GM12878 (cell line): ENCODE measurements around the gene MTF1. TPM values are rescaled to one million over a fixed set of nuclear protein-coding genes. Genes with fewer than 3 reads are reported as not detected.

Source experiments
- ATAC-seq: fragments of 200-7000 bp; cut with Tn5 transposase; 3 replicates; pipeline ENCODE4 v1.9.1; 2020; ENCODE audit warnings: mild to moderate bottlenecking, moderate library complexity
- BruUV-seq: library from RNA; stranded (reverse); fragments of 400-500 nt; replicated peaks from 2 replicates; lab custom pipeline; 2021; lab: Mats Ljungman, UMichigan
- CTCF ChIA-PET: fragments of 300-600 bp; sonication (Branson Sonifier 250); formaldehyde crosslinking; extraction: SDS; loops from one replicate; lab custom pipeline; 2021; ENCODE audit warnings: inconsistent platforms; lab: Yijun Ruan, JAX
- POLR2A ChIA-PET: fragments of 350-600 bp; formaldehyde crosslinking; extraction: SDS; loops from one replicate; lab custom pipeline; 2021; ENCODE audit warnings: inconsistent platforms; lab: Charles Lee
- RAD21 ChIA-PET: fragments of 300-600 bp; sonication (Branson Sonifier 250); formaldehyde crosslinking; loops from one replicate; lab custom pipeline; 2023; ENCODE audit warnings: antibody characterized with exemption; ENCODE audit not compliant: unreplicated experiment; lab: Charles Lee
- SMC1A ChIA-PET: fragments of 300-600 bp; sonication (Branson Sonifier 250); formaldehyde crosslinking; loops from one replicate; lab custom pipeline; 2023; ENCODE audit not compliant: unreplicated experiment, uncharacterized antibody; lab: Charles Lee
- DNase-seq: peaks from one replicate; pipeline ENCODE4 v3.0.0-alpha.2; 2011; ENCODE audit warnings: low read depth, low spot score
- FAIRE-seq: peaks from 3 replicates; lab custom pipeline; 2011; peaks lifted over from hg19 to GRCh38; lab: Jason Lieb, UNC
- H2AFZ ChIP-seq: 2 replicates; pipeline ENCODE4 v1.6.0; 2011; ENCODE audit warnings: low read depth, low read length, control low read depth; ENCODE audit not compliant: control insufficient read depth
- H3K27ac ChIP-seq: 2 replicates; pipeline ENCODE4 v1.5.1; 2011; ENCODE audit warnings: control low read depth; ENCODE audit not compliant: control insufficient read depth, insufficient read depth
- H3K27me3 ChIP-seq, 2 experiments: replicated peaks in 1 of 2; 2 replicates each; pipeline versions ENCODE4 v1.6.0 to v1.6.1; 2011; ENCODE audit warnings: low read length in 1 of 2; ENCODE audit not compliant: control insufficient read depth in 2 of 2, insufficient read depth in 2 of 2
- H3K36me3 ChIP-seq, 2 experiments: 2 replicates each; pipeline ENCODE4 v1.5.1; 2011; ENCODE audit warnings: low read length in 1 of 2; ENCODE audit not compliant: control insufficient read depth in 2 of 2, insufficient read depth in 2 of 2
- H3K4me1 ChIP-seq: 2 replicates; pipeline ENCODE4 v1.6.1; 2011; ENCODE audit warnings: mild to moderate bottlenecking, low read length, moderate library complexity, mixed read lengths; ENCODE audit not compliant: control insufficient read depth, insufficient read depth
- H3K4me2 ChIP-seq: 2 replicates; pipeline ENCODE4 v1.6.0; 2011; ENCODE audit warnings: control low read depth; ENCODE audit not compliant: control insufficient read depth, insufficient read depth
- H3K4me3 ChIP-seq: fragments of 200-600 bp; sonication (generic); 2 replicates; pipeline ENCODE4 v1.5.1; 2016
- H3K79me2 ChIP-seq: 2 replicates; pipeline ENCODE4 v1.6.0; 2011; ENCODE audit warnings: low read length; ENCODE audit not compliant: control insufficient read depth, insufficient read depth
- H3K9ac ChIP-seq: 2 replicates; pipeline ENCODE4 v1.8.0; 2011; ENCODE audit warnings: low read length, control low read depth, mixed read lengths; ENCODE audit not compliant: control insufficient read depth, insufficient read depth
- H3K9me3 ChIP-seq: replicated peaks from 3 replicates; pipeline ENCODE4 v1.5.1; 2011; ENCODE audit warnings: mild to moderate bottlenecking, low read length; ENCODE audit not compliant: control insufficient read depth, insufficient read depth
- H4K20me1 ChIP-seq: 2 replicates; pipeline ENCODE4 v1.6.0; 2011; ENCODE audit not compliant: control insufficient read depth, insufficient read depth
- BHLHE40 ChIP-seq, 2 experiments: fragments of 450-650 bp in 1 of 2; IDR thresholded peaks; 2 replicates each; pipeline ENCODE4 v1.6.1; 2011 to 2017; ENCODE audit warnings: low read depth in 2 of 2, borderline replicate concordance in 1 of 2, improper control_type of control experiment in 1 of 2, low read length in 1 of 2, mild to moderate bottlenecking in 1 of 2
- CHD1 ChIP-seq: IDR thresholded peaks from 2 replicates; pipeline ENCODE4 v1.6.1; 2012; ENCODE audit warnings: low read depth, low read length, improper control_type of control experiment
- FOS ChIP-seq: IDR thresholded peaks from 3 replicates; pipeline ENCODE4 v1.6.1; 2011; ENCODE audit warnings: borderline replicate concordance; ENCODE audit not compliant: insufficient read length; ENCODE audit errors: extremely low read depth
- HDGF ChIP-seq: fragments of 450-650 bp; IDR thresholded peaks from 2 replicates; pipeline ENCODE4 v1.6.1; 2016; ENCODE audit warnings: antibody characterized with exemption
- JUNB ChIP-seq: IDR thresholded peaks from 2 replicates; pipeline ENCODE4 v1.6.1; 2016; ENCODE audit warnings: antibody characterized with exemption, mild to moderate bottlenecking
- JUND ChIP-seq: IDR thresholded peaks from 2 replicates; pipeline ENCODE4 v1.6.1; 2012; ENCODE audit warnings: low read depth, mild to moderate bottlenecking, low read length, improper control_type of control experiment, moderate library complexity
- MYC ChIP-seq: IDR thresholded peaks from 2 replicates; pipeline ENCODE4 v1.6.1; 2011; ENCODE audit warnings: mild to moderate bottlenecking, low read length, moderate library complexity, inconsistent platforms; ENCODE audit not compliant: insufficient read depth, insufficient replicate concordance, insufficient read length, severe bottlenecking
- NFIC ChIP-seq: IDR thresholded peaks from 2 replicates; pipeline ENCODE4 v1.6.1; 2012; ENCODE audit warnings: low read depth, mild to moderate bottlenecking, inconsistent platforms, low read length, moderate library complexity
- NFXL1 ChIP-seq: fragments of 450-650 bp; IDR thresholded peaks from 2 replicates; pipeline ENCODE4 v1.6.1; 2017; ENCODE audit warnings: antibody characterized with exemption, mild to moderate bottlenecking, borderline replicate concordance
- SIX5 ChIP-seq: IDR thresholded peaks from 2 replicates; pipeline ENCODE4 v1.6.1; 2011; ENCODE audit warnings: mild to moderate bottlenecking, low read depth, low read length, moderate library complexity; ENCODE audit not compliant: severe bottlenecking
- ZBED1 ChIP-seq: IDR thresholded peaks from 2 replicates; pipeline ENCODE4 v1.6.1; 2016; ENCODE audit warnings: borderline replicate concordance
- WGBS: methylation state at CpG from one replicate; pipeline ENCODE4 v1.1.6; 2016; ENCODE audit warnings: low lambda C conversion rate; ENCODE audit not compliant: insufficient replicate concordance, insufficient coverage; ENCODE audit errors: missing lambda C conversion rate; 5-methylcytosine and 5-hydroxymethylcytosine counted together
- in situ Hi-C: fragments of 300-500 bp; cut with MboI; formaldehyde crosslinking; loops from 9 replicates; pipeline ENCODE4 v1.14.3; 2018; ENCODE audit warnings: mixed read lengths
- intact Hi-C: fragments of 100-400 bp; cut with micrococcal nuclease; formaldehyde crosslinking; loops from one replicate; pipeline ENCODE4 v1.14.2; 2022; ENCODE audit not compliant: unreplicated experiment
- polyA plus RNA-seq, 11 experiments: library from polyadenylated mRNA; depleted of rRNA in 4 of 11; unstranded in 6 of 11; stranded (reverse) in 5 of 11; fragments of >200 nt; fragmentation: Nextera tagmentation in 4 of 11; fragmentation: Illumina TruSeq in 1 of 11; extraction: Ambion mirVana in 4 of 11; extraction: Trizol in 1 of 11; gene quantifications; 1 replicate in 1 of 11; 2 replicates in 10 of 11; pipeline versions ENCODE4 v1.2.1 to v1.2.3, GENCODE V29; 2011 to 2016; ENCODE audit warnings: inconsistent platforms in 2 of 11, missing spikeins in 2 of 11, low read depth in 1 of 11
- total RNA-seq, 4 experiments: library from RNA; depleted of rRNA in 3 of 4; stranded (reverse); fragments of >200 nt in 3 of 4; fragmentation: Illumina TruSeq in 1 of 4; extraction: Trizol in 1 of 4; gene quantifications; 2 replicates each; pipeline versions ENCODE4 v1.2.1 to v1.2.3, GENCODE V29; 2013 to 2021
- TF ChIP-seq, protein P1 (sequence below): fragments of 450-650 bp; formaldehyde crosslinking; IDR thresholded peaks from 2 replicates; pipeline ENCODE4 v1.4.0; 2020; ENCODE audit warnings: mild to moderate bottlenecking, moderate library complexity
- TF ChIP-seq, protein P2 (sequence below): fragments of 450-650 bp; formaldehyde crosslinking; IDR thresholded peaks from 2 replicates; pipeline ENCODE4 v1.4.0; 2022; ENCODE audit warnings: mild to moderate bottlenecking, moderate library complexity

MTF1 gene
- total and polyA plus RNA-seq, 10 of the 15 experiments (the other 5 are each of a cell fraction or from before 2014, with no cell fraction given): 2.2 to 20.4 (median 6.7) TPM

DNA sequence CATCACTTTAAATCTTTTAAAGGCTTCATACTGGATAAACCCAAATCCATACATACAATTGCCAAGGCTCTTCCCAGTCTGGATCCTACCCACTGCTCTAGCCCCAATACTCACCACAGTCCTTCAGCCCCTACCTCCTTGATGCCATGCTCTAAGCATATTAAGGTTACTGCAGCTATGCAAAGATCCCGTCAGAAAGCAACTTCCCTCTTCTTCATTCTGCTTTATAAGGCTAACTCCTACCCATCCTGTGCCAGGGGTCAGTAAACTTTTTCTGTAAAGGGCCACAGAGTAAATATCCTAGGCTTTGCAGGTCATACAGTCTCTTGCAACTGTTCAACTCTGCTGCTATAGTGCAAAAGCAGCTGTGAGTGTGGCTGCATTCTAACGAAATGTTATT, 34.3 kb upstream of the MTF1 start:
- H3K4me3 ChIP-seq: no peak overlapping the region
- no TSS peak for BruUV-seq
- H3K79me2 ChIP-seq: peaks cover 6% of the 10 kb centered on the region
- WGBS: 46% methylated on average over 2 of the region's 2 CpGs
- CTCF ChIA-PET: interaction anchor here (0.6 to 3.1 kb wide), 11 partner anchors 29 to 126 kb away, joined by 3 to 17 read pairs (median 3); no protein-coding TSS in a partner anchor
- TF ChIP-seq HDGF (no peak), NFIC (no peak), SIX5 (no peak), BHLHE40 (IDR thresholded peaks at IDR 0.05; ENCODE audit: borderline replicate concordance in 1 of 2, low read depth in 2 of 2, low read length in 1 of 2) (no peak), MYC (no peak), ZBED1 (no peak), NFXL1 (no peak), FOS (no peak), JUND (no peak), CHD1 (no peak), JUNB (no peak)
- TF ChIP-seq, protein P1, sequence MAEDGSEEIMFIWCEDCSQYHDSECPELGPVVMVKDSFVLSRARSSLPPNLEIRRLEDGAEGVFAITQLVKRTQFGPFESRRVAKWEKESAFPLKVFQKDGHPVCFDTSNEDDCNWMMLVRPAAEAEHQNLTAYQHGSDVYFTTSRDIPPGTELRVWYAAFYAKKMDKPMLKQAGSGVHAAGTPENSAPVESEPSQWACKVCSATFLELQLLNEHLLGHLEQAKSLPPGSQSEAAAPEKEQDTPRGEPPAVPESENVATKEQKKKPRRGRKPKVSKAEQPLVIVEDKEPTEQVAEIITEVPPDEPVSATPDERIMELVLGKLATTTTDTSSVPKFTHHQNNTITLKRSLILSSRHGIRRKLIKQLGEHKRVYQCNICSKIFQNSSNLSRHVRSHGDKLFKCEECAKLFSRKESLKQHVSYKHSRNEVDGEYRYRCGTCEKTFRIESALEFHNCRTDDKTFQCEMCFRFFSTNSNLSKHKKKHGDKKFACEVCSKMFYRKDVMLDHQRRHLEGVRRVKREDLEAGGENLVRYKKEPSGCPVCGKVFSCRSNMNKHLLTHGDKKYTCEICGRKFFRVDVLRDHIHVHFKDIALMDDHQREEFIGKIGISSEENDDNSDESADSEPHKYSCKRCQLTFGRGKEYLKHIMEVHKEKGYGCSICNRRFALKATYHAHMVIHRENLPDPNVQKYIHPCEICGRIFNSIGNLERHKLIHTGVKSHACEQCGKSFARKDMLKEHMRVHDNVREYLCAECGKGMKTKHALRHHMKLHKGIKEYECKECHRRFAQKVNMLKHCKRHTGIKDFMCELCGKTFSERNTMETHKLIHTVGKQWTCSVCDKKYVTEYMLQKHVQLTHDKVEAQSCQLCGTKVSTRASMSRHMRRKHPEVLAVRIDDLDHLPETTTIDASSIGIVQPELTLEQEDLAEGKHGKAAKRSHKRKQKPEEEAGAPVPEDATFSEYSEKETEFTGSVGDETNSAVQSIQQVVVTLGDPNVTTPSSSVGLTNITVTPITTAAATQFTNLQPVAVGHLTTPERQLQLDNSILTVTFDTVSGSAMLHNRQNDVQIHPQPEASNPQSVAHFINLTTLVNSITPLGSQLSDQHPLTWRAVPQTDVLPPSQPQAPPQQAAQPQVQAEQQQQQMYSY (CRISPR knock-in tag): no peak
- TF ChIP-seq, protein P2, sequence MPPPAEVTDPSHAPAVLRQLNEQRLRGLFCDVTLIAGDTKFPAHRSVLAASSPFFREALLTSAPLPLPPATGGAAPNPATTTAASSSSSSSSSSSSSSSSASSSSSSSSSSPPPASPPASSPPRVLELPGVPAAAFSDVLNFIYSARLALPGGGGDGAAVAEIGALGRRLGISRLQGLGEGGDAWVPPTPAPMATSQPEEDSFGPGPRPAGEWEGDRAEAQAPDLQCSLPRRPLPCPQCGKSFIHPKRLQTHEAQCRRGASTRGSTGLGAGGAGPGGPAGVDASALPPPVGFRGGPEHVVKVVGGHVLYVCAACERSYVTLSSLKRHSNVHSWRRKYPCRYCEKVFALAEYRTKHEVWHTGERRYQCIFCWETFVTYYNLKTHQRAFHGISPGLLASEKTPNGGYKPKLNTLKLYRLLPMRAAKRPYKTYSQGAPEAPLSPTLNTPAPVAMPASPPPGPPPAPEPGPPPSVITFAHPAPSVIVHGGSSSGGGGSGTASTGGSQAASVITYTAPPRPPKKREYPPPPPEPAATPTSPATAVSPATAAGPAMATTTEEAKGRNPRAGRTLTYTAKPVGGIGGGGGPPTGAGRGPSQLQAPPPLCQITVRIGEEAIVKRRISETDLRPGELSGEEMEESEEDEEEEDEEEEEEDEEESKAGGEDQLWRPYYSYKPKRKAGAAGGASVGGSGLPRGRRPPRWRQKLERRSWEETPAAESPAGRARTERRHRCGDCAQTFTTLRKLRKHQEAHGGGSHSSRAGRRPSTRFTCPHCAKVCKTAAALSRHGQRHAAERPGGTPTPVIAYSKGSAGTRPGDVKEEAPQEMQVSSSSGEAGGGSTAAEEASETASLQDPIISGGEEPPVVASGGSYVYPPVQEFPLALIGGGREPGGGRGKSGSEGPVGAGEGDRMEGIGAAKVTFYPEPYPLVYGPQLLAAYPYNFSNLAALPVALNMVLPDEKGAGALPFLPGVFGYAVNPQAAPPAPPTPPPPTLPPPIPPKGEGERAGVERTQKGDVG (CRISPR knock-in tag): no peak
- RAD21 ChIA-PET: interaction anchor here (0.9 to 2.2 kb wide), 4 partner anchors 8 to 96 kb away, joined by 3 to 8 read pairs (median 4); partner anchors contain the start of gene SF3A3
- peaks cover 3 to 9% of the 10 kb centered on the region in 2 experiments; a peak in 3 of 4 replicates for H3K36me3 ChIP-seq
- SMC1A ChIA-PET: interaction anchor here (0.9 to 2.8 kb wide), 6 partner anchors 12 to 125 kb away, joined by 3 to 7 read pairs (median 7); no protein-coding TSS in a partner anchor
- no peak for ATAC-seq
- DNase-seq: no peak
- FAIRE-seq: no peak
- no peaks in the 10 kb centered on the region for H4K20me1 ChIP-seq
- no peaks in the 10 kb centered on the region for H3K4me1 ChIP-seq
- in situ Hi-C loops (loop anchor here (5.0 to 25.0 kb wide), 2 partner anchors 74 to 944 kb away; no protein-coding TSS in a partner anchor), intact Hi-C loops (no loop called here)
- H3K27me3 ChIP-seq: no peaks in the 10 kb centered on the region
- H2AFZ ChIP-seq: no peak overlapping the region
- H3K9me3 ChIP-seq: no peaks in the 10 kb centered on the region; the same call in 2 of the 3 replicates
- no peak overlapping the region for H3K27ac ChIP-seq
- H3K9ac ChIP-seq: no peak overlapping the region
- POLR2A ChIA-PET: interaction anchor here (1.7 kb wide), 1 partner anchor 34 kb away, joined by 9 read pairs; no protein-coding TSS in a partner anchor
- no peak overlapping the region for H3K4me2 ChIP-seq
